NCI-H226 (cell line): Measurements from ENCODE around the gene ZNF217.
"Not testable (repeated sequence)": the region's sequence is repeated elsewhere in the genome, so short reads cannot be mapped to it uniquely, and the experiment has no call there.

ENCODE experiments used
- DNase-seq: peaks from one replicate; pipeline ENCODE4 v3.0.0-alpha.2; 2015

The ZNF217 gene

GRCh38 chr20:53562104-53562764 is 31.4 kb downstream of the ZNF217 start:
- not testable (repeated sequence) for DNase-seq

GRCh38 chr20:53561505-53561904 is 32.1 kb downstream of the ZNF217 start:
- no peak for DNase-seq

GRCh38 chr20:53559816-53560215 is 33.8 kb downstream of the ZNF217 start:
- no peak for DNase-seq

GRCh38 chr20:53557130-53557529 is 36.5 kb downstream of the ZNF217 start:
- DNase-seq, result no peak

GRCh38 chr20:53556267-53556897 is 37.3 kb downstream of the ZNF217 start:
- no peak for DNase-seq

GRCh38 chr20:53555816-53556215 is 37.8 kb downstream of the ZNF217 start:
- DNase-seq, result no peak

- no peak for DNase-seq
Observed at GRCh38 chr20:53555081-53555480, 38.6 kb downstream of the ZNF217 start.

GRCh38 chr20:53552572-53552893 is 41.1 kb downstream of the ZNF217 start:
- not testable (repeated sequence) for DNase-seq

GRCh38 chr20:53551719-53552571 is 41.7 kb downstream of the ZNF217 start:
- not testable (repeated sequence) for DNase-seq

- DNase-seq, result no peak
Observed at GRCh38 chr20:53550280-53551187, 43.1 kb downstream of the ZNF217 start.

GRCh38 chr20:53547664-53548239 is 45.9 kb downstream of the ZNF217 start:
- peak; percentile 10 for DNase-seq

GRCh38 chr20:53539516-53539915 is 54.1 kb downstream of the ZNF217 start:
- no peak for DNase-seq

GRCh38 chr20:53536382-53536781 is 57.3 kb downstream of the ZNF217 start:
- not testable (repeated sequence) for DNase-seq

GRCh38 chr20:53535878-53536277 is 57.8 kb downstream of the ZNF217 start:
- no peak for DNase-seq

GRCh38 chr20:53534037-53534436 is 59.6 kb downstream of the ZNF217 start:
- no peak for DNase-seq

GRCh38 chr20:53533500-53533899 is 60.1 kb downstream of the ZNF217 start:
- DNase-seq, result no peak

- not testable (repeated sequence) for DNase-seq
Observed at GRCh38 chr20:53532654-53533312, 60.9 kb downstream of the ZNF217 start.

- DNase-seq, result no peak
Observed at GRCh38 chr20:53530440-53530839, 63.2 kb downstream of the ZNF217 start.

- no peak for DNase-seq
Observed at GRCh38 chr20:53529658-53530057, 64.0 kb downstream of the ZNF217 start.

GRCh38 chr20:53527196-53527595 is 66.4 kb downstream of the ZNF217 start:
- no peak for DNase-seq

GRCh38 chr20:53524589-53525312 is 68.9 kb downstream of the ZNF217 start:
- no peak for DNase-seq
